Measurements from ENCODE around the gene HS2ST1. TPM values are rescaled to one million over a fixed set of nuclear protein-coding genes. Genes with fewer than 3 reads are reported as not detected.

Gene HS2ST1
- total RNA-seq, 1 donor from 2014 or later, result 12.6 TPM

DNA sequence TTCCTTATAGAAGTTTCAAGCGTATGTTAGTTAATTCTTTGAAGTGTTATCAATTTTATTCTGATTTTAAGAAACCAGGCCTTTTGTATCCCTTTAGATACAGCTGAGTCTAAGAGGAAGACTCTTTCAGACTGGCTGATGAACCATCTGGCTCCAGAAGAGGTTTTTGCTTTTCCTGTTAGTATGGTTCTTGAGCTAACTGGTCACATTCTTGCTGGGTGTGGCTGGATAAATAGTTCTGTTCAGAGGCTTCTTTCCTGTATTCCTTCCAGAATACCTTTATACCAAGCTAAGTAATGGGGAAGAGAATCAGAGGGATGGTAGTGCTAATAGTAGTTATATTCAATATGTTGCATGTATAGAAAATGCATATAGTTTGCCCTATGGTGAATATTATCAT lies 12.4 kb downstream of the HS2ST1 start:
- Histone ChIP-seq H3K9me3 (replicated peaks) (peaks cover 18% of the 10 kb centered on the region), H3K27ac (replicated peaks) (no peak overlapping the region), H3K4me1 (peaks cover 7% of the 10 kb centered on the region), H3K4me3 (no peak overlapping the region), H3K27me3 (ENCODE audit: low read depth) (no peaks in the 10 kb centered on the region), H3K36me3 (no peaks in the 10 kb centered on the region)
- DNase-seq, result no peak
- intact Hi-C loops (cut with micrococcal nuclease), result no loop called here
- TF ChIP-seq, protein P1, sequence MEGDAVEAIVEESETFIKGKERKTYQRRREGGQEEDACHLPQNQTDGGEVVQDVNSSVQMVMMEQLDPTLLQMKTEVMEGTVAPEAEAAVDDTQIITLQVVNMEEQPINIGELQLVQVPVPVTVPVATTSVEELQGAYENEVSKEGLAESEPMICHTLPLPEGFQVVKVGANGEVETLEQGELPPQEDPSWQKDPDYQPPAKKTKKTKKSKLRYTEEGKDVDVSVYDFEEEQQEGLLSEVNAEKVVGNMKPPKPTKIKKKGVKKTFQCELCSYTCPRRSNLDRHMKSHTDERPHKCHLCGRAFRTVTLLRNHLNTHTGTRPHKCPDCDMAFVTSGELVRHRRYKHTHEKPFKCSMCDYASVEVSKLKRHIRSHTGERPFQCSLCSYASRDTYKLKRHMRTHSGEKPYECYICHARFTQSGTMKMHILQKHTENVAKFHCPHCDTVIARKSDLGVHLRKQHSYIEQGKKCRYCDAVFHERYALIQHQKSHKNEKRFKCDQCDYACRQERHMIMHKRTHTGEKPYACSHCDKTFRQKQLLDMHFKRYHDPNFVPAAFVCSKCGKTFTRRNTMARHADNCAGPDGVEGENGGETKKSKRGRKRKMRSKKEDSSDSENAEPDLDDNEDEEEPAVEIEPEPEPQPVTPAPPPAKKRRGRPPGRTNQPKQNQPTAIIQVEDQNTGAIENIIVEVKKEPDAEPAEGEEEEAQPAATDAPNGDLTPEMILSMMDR (IDR thresholded peaks at IDR 0.05; ENCODE audit: borderline replicate concordance), result no peak

DNA sequence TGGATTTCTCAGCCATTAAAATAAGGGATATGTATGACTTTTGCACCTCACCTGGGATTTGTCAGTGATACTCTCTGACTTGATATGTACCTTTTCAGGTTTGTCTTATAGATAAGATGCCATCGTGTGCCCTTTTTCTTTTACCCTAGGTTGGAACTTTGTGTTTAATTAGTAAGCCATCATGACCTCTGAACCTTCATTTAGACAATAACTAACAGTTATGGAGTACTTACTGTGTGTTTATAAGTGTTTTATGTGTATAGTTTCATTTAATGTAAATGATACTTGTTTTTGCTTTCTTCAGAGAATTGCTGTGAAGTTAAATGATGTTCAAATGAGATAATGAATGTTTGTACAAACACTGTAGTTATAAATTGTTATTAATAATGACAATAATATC lies 14.4 kb downstream of the HS2ST1 start:
- no peak overlapping the region for H3K4me3 ChIP-seq
- peaks cover 7% of the 10 kb centered on the region for H3K4me1 ChIP-seq
- H3K36me3 ChIP-seq, result no peaks in the 10 kb centered on the region
- intact Hi-C loops (cut with micrococcal nuclease), result no loop called here
- DNase-seq, result no peak
- no peaks in the 10 kb centered on the region for H3K9me3 ChIP-seq (replicated peaks)
- TF ChIP-seq, protein P1 (IDR thresholded peaks at IDR 0.05; ENCODE audit: borderline replicate concordance), result no peak
- no peak overlapping the region for H3K27ac ChIP-seq (replicated peaks)
- H3K27me3 ChIP-seq (ENCODE audit: low read depth), result no peaks in the 10 kb centered on the region

DNA sequence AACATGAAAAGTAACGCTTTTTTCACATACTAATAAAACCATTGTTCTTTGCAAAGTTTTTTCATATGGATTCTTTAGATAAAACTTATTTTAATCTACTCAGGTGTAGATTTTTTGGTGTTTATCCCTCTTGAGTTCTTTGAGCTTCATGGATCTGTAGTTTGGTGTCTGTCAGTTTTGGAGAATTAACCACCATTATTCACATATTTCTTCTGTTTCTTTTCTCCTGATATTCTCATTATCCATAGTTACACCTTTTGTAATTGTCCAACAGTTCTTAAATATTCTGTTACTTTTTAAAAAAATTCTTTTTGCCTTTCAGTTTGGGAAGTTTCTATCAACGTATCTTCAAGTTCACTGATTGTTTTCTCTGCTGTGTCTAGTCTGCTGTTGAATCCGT lies 18.6 kb downstream of the HS2ST1 start:
- Histone ChIP-seq H3K4me1 (peaks cover 7% of the 10 kb centered on the region), H3K36me3 (no peaks in the 10 kb centered on the region), H3K27me3 (ENCODE audit: low read depth) (no peaks in the 10 kb centered on the region), H3K9me3 (replicated peaks) (no peaks in the 10 kb centered on the region), H3K27ac (replicated peaks) (no peak overlapping the region), H3K4me3 (no peak overlapping the region)
- intact Hi-C loops (cut with micrococcal nuclease), result no loop called here
- TF ChIP-seq, protein P1 (IDR thresholded peaks at IDR 0.05; ENCODE audit: borderline replicate concordance), result no peak
- no peak for DNase-seq

DNA sequence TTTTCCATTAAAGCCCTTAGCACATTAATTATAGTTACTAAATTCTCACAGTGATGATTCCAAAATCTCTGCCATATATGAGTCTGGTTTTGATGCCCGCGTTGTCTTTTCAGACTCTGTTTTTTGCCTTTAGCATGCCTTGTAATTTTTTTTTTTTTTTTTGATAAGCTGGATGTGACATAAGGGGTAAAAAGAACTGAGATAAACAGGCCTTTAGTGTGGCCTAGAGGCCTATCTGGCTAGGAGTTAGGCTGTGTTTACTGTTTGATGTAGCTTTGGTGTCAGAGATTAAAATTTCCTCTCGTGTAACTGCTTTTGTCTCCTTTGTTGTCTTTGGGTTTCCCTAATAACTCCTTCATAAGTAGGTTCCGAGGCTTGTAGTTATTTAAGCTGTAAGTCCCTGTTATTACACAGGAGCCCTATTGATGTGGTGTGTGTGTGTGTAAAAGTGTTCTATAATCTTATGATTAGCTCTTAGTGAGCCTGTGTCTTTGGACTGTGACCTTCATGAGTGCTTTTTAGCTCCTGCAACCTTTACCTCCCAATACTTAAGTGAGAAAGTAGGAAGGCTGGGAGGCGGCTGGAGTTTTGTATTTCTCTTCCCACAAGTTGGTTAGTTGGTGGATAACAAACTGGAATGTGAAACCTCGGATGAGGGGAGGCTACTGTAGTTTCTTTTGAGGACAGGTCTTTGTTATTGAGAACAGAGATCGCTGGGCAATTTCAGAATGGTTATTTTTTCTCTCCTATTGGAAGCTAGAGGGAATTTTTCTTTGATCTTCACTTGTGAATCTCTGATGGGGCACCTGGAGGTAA lies 19.3 kb downstream of the HS2ST1 start:
- Histone ChIP-seq H3K4me1 (no peaks in the 10 kb centered on the region), H3K36me3 (no peaks in the 10 kb centered on the region), H3K9me3 (replicated peaks) (no peaks in the 10 kb centered on the region), H3K4me3 (no peak overlapping the region), H3K27ac (replicated peaks) (peak overlapping the region; percentile 37), H3K27me3 (ENCODE audit: low read depth) (no peaks in the 10 kb centered on the region)
- TF ChIP-seq, protein P1 (IDR thresholded peaks at IDR 0.05; ENCODE audit: borderline replicate concordance), result no peak
- no peak for DNase-seq
- intact Hi-C loops (cut with micrococcal nuclease), result no loop called here

DNA sequence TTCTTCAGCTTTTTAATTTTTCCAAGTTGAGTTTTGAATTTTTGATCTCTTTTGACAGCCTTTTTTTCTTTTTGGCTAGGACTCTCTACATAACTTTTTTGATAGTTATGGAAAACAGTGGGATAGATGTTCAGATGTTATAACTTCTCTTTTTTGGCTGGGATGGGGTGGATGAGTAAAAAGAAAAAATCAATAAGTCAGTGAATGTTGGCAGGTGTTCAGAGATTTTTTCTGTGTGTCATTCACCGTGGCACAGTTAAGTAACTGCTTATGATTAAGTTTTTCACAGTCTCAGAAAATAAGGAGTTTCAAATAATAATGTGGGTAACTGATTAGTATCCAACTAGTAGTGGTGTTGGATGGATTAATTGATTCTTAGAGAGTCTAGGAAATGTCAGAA lies 24.0 kb downstream of the HS2ST1 start:
- DNase-seq, result no peak
- intact Hi-C loops (cut with micrococcal nuclease), result no loop called here

More for the DNA sequence above, 24.0 kb downstream of the HS2ST1 start:
- no peaks in the 10 kb centered on the region for H3K36me3 ChIP-seq
- no peak overlapping the region for H3K4me3 ChIP-seq
- TF ChIP-seq, protein P1 (IDR thresholded peaks at IDR 0.05; ENCODE audit: borderline replicate concordance), result no peak
- H3K4me1 ChIP-seq, result no peaks in the 10 kb centered on the region
- H3K27me3 ChIP-seq (ENCODE audit: low read depth), result no peaks in the 10 kb centered on the region
- H3K9me3 ChIP-seq (replicated peaks), result no peaks in the 10 kb centered on the region
- H3K27ac ChIP-seq (replicated peaks), result no peak overlapping the region
